ENCODE measurements around the gene APBB2.

- TF ChIP-seq GATA2 (IDR thresholded peaks at IDR 0.05; ENCODE audit: low read depth, low read length) = no peak
- TF ChIP-seq GATA3 (IDR thresholded peaks at IDR 0.05; ENCODE audit: low read depth, low read length) = no peak
These were observed 394.2 kb downstream of the APBB2 start for GRCh38 chr4:40820101-40820500.
